HG02938 (cell line): ENCODE measurements around the gene KDELR1.
"Not testable (repeated sequence)": the region's sequence is repeated elsewhere in the genome, so short reads cannot be mapped to it uniquely, and the experiment has no call there.

Source experiments
- ATAC-seq: cut with Tn5 transposase; IDR thresholded peaks from one replicate; pipeline ENCODE4 v1.9.1; 2021; ENCODE audit warnings: mild to moderate bottlenecking, moderate library complexity; ENCODE audit not compliant: unreplicated experiment

KDELR1 gene

DNA sequence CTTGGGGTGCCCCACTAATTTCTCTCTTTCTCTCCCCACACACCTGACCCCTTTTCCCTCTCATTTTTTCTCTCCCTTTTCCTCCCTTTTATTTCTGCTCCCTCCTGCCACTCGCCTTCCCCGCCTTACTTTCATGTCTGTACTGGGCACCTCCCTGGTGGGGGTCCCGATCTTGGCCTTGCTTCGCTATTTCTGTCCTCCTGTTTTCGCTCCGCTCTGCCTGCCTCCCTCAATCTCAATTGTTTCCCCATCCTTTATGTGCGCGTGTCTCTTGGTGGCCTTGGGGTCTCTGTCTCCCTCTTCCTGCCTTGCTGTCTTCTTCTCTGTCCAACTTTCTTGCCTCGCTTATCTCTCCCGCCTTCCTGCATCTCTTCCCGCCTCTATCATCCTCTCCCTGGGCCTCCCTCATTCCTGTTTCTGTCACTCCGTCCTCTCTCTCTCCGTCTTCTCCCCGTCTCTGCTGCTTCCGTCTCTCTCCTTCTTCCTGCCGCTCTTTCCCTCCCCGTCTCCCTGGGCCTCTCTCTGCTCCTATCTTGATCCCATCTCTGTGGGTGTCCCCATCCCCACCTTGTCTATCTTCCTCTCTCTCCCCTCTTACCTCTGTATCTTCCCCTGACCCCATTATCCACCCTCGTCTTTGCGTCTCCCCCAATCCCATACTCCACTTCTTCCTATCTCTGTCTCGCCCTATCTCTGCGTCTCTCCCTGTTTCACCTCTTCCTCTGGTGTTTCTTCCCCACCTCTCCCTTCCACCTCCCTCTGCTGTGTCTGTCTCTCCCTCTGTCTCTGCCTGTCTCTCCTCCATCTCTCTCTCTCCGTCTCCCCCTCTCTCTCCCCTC lies 6.1 kb upstream of the KDELR1 start:
- no peak for ATAC-seq

DNA sequence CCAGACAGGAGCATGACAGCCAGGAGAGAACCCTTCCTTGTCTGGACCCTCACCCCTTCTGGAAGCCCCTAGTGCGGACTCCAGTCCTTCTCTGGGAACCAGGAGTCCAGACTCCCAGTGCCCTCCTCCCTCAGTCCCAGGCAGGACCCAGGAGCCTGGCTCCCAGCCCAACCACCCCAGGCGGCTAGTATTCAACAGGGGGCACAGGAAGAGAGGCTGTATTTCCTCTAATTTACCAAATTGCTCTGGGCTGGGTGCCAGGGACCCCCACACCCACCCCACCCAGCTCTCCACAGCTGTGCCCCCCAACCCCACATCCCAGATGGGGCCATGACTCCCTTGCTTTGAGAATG lies 5.4 kb upstream of the KDELR1 start:
- ATAC-seq, result no peak

DNA sequence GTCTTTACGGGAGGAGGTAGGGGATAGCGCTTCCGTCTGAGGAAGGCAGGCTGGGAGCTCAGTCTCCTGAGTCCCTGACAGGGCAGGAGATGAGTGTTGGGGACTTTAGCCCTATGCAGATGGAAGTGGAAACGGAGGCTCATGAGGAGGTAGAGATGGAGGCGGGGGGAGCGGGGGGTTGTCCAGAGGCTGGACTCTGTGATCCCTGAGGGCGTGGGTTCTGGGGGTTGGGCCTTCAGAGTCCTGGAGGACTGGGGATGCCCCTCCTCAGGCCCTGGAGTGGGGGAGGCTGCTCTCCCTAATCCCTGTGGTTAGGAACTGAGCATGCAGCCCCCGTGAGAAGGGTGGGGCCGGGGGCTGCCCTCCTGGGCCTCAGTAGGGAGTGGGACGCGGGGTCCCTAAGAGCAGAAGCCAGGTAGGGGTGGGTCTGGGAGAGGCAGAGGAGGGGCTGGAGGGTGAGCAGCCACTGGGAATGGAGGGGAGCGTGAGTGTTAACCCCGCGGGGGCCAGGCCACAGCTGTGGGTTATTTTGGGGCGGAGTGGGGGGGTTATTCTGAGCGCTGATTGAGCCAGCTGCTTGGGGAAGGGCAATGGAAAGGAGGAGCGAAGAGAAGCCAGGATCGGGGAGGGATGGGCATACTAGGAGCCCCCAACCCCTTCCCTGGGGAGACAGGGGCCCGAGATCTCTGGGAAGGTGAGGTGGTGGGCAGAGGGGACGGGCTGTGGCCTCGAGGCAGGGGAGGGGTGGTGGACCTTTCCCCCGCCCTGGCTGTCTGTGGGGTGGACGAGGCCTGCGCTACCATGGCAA lies 4.9 kb upstream of the KDELR1 start:
- ATAC-seq, result no peak

DNA sequence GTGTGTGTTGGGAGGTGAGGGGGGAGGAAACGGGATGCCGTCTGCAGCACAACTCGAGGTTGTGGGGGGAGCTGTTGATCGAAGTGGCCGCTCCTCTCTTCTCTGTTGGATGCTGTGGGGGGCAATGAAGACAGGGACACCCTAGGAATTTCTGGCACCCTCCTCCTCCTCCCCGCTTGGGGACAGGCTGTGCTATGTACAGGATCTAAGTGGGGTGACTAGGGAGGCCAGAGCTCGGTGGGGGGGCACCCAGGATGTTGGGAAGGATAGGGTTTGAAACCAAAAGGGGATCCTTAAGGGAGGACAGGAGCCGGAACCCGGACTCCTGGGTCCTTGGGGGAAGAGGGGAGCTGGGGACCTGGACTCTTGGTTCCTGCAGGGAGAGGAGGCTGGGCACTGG lies 4.1 kb upstream of the KDELR1 start:
- ATAC-seq, result no peak

DNA sequence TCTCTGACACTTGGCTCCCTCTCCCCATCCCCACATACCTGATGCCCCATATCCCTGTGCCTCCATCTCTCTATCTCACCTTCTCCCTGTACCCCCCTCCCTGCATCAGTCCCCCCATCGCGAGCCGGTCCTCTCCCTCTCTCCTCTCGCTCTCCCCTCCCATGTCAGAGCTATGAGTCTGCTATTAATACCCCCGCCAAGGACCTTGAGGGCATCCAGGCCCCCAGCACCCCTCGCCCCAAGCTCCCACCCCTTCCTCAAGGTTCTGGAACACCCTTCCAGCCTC lies 3.8 kb upstream of the KDELR1 start:
- no peak for ATAC-seq

DNA sequence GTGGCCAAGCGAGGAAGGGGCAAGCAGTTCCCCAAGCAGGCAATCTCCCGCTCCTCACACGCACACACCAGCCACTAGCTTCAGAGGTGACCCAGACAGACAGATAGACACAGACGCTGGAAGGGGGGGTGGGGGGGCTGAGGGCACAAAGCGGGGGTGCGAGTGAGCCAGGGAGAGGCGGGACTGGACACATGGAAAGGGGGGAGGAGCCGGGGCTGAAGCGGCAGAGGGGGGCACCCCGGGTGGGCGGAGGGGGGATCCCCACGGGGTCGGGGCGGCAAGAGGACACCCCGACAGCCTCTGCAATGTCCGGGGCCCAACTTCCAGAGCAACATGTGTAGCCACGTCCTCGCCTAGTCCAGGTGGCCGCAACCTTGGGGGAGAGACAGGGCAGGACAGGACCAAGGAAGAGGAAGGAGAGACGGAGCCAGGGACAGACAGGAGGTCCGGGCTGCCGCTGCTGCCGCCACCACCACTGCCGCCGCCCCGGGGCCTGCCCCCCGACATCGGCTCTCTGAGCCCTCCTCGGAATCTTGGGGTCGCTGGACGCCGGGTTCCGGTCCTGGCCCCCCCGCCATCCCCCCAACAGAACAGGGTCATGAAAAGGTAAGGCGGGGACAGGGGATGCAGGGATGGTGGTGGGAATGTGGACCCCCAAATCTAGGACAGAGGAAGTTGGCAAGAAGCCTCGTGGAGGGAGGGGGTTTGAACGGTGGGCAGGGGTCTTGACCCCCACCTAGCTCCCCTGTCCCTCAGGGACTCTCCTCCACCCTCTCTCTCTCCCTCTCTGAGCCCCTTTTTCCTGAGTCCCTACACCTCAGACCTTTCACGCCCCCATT lies 3.2 kb upstream of the KDELR1 start:
- ATAC-seq, result no peak

DNA sequence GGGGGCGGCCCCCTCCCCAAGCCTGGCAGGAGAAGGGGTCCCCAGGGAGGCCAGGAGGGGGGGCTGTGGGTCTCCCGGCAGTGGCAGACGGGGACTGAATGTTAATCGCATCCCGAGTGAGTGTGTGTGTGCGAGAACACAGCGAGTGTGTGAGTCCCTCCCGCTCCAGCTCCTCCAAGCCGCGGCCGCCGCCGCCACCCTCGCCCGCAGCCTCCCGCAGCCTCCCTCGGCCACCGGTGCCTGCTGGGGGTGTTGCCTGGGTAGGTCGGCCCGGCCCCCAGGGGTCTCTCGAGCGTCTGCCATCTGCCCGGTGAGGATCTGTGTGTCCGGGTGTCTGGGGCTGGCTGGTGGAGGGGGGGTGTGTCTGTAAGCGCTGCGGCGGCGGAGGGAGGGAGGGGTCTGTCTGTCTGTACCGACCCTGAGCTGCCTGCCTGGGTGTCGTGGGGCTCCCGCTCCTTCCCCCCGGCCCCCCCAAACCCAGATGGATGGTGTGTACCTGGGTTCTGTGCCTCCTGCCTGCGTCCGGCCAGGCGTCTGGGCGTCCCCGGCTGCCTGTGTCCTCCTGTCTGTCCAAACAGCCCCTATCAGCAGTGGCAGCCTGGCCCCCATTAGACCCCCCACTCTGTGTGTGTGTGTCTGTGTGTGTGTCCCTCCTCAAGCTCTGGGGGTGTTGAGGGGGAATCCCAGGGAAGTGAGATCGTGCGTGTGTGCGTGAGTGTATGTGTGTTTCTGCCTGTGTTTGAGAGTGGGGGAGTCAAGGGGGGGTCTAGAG lies 2.4 kb upstream of the KDELR1 start, which contains the start of gene GRIN2D:
TSS of gene GRIN2D (plus strand) at position 110 of the 772 bp plus-strand sequence. CDS start 4,725 bp downstream, outside the sequence.
- ATAC-seq, result no peak

DNA sequence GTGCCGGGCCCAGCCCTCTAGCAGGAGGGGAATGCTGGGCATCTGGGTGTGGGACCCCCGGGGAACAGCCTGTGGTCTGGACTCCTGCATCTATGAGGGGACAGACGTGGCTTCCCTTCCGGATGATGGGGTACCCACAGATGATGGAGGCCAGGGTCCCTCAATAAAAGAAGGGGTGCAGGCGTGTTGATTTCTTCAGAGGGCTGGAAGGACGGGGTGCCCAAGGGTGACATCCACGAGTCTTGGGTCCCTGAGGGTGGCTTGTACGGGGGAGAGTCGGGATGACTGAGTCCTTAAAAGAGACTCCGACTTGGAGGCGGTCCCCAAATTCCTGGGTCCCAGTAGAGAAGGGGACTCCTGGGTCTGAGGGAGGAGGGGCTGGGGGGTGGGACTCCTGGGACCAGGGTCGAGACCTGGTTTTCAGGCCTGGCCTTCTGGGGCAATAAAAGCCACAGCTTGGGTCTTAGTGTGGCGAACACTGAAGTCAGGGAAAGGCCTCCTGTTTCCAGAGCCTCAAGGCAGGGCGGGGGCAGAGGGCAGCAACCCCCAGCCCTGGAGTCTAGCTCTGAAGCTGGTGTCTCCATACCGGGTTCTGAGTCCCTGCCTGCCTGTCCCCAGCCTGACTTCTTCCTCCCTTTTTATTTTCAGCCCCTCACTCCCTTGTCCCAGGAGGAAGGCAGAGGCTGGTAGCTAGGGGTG lies 1.7 kb upstream of the KDELR1 start:
- ATAC-seq, result no peak

DNA sequence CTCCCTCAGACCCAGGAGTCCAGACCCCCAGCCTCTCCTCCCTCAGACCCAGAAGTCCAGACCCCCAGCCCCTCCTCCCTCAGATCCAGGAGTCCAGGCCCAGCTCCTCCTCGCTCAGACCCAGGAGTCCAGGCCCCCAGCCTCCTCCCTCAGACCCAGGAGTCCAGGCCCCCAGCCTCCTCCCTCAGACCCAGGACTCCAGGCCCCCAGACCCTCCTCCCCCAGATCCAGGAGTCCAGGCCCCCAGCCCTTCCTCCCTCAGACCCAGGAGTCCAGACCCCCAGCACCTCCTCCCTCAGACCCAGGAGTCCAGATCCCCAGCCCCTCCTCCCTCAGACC lies 624 bp upstream of the KDELR1 start:
- ATAC-seq, result not testable (repeated sequence)

DNA sequence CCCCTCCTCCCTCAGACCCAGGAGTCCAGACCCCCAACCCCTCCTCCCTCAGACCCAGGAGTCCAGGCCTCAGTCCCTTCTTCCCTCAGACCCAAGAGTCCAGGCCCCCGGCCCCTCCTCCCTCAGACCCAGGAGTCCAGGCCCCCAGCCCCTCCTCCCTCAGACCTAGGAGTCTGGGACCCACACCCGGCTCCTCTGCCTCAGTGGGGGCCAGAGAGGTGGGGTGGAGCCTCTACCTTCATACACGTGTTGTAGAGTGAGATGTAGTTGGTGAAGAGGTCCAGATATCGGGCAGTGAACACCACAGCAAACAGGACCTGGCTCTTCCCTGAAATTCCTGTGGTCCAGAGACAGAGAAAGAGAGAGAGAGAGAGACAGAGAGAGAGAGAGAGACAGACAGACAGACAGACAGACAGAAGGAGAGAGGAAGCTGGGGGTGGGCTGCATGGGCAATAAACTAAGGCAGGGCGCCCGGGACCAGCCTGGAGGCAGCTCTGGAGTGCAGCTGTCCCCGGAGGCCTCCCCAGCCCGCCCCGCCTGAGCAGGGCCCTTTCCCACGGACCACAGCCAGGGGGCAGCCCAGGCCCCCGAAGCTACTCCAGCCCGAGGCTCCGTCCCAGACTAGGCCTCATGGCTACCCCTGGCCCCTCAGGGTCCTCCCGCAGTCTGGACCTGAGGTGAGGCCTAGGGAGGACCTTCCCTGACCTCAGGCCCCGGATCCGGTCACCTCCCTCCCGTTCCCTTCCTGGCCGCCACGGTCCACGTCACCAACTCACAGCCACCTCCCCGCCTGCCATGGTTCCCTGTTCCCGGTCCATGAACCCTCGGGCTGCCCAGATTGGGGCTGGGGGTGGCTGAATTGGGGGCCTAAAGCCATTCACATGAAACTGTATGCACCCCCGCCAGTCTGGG lies 907 bp downstream of the KDELR1 start:
- ATAC-seq, result no peak

DNA sequence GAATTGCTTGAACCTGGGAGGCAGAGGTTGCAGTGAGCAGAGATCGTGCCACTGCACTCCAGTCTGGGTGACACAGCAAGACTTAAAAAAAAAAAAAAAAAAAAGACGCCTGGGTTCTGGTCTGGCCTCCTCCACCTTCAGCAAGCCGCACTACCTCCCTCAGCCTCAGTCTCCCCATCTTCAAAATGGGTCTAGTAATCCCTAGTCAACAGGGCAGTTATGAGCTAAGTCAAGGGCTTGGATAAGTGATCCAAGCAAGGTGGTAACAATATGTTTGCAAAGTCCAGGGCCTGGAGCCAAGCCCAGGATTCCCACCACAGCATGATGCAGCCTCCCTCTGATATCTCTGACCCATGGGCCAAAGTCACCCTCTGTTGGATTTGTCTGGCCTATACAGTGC lies 4.4 kb downstream of the KDELR1 start:
- ATAC-seq, result no peak

DNA sequence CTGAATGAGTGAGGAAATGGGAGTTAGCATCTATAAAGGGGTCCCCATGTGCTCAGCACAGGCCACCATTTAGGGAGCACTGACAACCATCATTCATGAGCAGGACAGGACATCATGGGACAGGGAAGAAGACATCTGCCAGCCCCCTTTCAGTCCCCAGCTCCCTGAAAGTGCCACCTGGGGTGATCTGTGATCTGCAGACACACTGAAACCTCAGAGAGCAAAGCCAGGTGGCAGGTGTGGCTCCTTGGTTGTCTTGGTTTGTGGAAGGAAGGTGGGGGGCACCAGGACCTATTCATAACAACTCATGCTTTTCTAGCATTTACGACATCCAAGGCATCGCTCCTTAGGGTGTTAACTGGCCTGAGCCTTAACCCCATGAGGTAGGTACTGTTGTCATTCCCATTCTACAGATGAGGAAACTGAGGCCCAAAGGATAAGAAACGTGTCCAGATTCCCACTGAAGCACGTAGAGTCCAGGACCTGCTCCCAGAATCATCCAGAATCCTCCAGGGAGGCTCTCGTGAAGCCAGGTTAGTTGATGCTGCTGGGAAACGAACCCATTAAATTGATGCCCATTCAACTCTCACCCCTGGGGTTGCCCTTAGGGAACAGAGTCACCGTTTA lies 5.8 kb downstream of the KDELR1 start:
- ATAC-seq, result no peak

DNA sequence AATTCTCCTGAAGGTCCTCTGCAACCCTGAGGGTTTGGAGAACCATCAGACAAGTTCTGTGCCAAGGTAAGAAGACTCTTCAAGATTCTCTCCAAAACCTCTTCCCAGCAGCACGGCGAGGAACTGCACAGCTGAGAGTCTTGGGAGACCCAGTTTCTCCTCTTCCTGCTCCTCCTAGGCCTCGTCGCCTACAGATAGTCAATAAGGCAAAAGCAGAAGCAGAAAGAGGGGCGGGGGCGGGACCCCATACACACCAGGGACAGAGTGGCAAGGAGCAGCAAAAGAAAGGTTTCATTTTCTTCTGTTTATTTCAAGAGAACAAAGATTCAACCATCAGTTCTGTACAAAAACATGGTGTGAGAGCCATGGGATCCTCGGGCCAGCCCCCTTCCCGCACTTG lies 9.1 kb downstream of the KDELR1 start:
- ATAC-seq, result no peak

DNA sequence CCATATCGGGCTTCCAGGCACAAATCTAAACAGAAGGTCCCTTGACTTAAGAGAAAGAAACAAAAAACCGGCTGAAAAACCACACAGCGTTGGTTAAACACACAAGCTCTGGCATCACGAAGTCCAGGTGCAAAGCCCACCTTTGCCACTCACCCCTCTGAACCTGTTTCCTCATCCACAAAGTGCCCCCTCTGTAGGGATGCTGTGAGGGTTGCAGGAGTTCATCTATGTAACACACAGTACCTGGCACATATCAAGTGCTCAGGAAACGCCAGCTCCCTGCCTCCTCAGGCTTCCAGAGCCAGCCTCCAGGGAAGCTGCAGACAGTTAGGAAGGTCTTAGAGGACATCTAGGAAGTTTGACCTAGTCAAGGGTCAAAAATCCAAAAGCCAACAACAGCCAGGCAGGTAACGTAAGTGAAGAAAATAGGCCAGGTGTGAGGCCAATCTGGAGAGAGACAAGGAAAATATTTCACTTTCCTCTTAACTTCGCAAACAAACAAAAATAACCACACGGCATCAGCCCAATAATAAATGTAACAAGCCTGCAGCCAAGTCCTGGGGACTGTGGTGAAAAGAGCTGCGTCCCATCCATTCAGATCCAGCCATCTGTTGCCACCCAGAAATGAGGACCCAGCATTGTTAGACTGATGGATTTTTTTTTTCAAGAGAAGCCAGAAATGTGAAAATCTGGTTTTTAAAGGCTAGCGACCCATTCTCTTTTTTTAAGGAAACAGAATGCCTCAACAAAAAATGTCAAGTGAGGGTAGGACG lies 10.0 kb downstream of the KDELR1 start:
- ATAC-seq, result no peak

DNA sequence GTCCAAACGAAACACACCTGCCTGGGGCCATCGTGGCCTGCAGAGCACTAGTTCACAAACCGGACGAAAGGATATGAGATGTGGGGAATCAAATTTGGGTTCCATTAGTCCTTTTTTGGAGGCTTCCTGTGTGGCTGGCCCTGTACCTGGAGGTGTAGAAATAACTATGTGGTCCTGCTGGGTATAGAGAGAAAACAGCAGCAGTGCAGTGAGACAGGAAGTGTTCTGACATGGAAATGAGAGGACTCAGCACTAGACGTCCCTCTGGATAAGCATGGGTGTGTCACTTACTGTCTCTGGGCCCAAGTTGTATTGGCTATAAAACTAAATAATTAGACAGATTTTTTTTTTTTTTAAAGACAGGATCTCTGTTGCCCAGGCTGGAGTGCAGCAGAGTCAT lies 12.3 kb downstream of the KDELR1 start:
- ATAC-seq, result no peak

DNA sequence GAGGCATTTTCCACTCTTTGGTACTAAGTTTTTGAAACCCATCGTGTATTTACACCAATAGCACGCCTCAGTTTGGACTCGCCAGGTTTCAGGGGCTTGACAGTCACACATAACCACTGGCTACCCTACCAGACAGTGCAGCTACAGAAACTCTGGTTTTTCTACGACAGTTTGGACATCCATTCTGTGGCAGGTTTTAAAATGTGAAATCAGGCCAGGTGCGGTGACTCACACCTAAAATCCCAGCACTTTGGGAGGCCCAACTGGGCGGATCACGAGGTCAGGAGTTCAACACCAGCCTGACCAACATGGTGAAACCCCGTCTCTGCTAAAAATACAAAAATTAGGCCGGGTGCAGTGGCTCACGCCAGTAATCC lies 13.2 kb downstream of the KDELR1 start:
- no peak for ATAC-seq

DNA sequence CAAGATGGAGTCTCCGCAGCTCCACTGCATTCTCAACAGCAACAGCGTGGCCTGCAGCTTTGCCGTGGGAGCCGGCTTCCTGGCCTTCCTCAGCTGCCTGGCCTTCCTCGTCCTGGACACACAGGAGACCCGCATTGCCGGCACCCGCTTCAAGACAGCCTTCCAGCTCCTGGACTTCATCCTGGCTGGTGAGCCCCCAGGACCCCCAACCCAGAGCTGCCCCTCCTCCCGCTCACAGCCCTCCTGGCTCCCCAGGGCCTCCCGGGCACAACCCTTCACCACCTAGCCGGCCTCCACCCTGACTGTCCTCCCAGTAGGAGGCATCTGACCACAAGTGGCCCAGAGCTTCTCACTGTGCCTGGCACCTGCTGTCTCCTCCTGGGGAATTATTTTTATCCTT lies 17.8 kb downstream of the KDELR1 start:
- ATAC-seq, result no peak

DNA sequence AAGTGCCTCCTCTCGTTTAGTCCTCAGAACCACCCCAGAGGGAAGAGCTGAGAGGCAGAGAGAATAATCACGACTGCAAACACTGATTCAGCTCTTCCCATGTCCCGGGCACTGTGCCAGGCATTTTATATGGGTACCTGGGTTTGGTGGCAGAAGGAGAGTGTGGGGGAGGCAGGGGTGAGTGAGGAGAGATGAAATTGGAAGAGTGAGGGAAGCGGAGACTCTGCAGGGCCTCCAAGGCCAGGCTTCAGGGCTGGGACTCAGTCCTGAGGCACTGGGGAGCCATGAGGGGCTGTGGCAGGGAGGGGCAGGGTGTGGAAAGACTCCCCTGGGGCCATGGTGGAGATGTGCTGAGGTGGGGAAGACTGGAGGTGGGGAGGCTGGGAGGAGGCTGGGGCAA lies 18.4 kb downstream of the KDELR1 start:
- no peak for ATAC-seq
